ENCODE measurements around the gene SH3BP2. TPM values are rescaled to one million over a fixed set of nuclear protein-coding genes. Genes with fewer than 3 reads are reported as not detected.

The SH3BP2 gene
- total and polyA plus RNA-seq, 10 of the 15 experiments (the other 5 are each of a cell fraction or from before 2014, with no cell fraction given), result 1.1 to 61.8 (median 23.9) TPM

GRCh38 chr4:2746891-2747695 lies 45.8 kb upstream of the SH3BP2 start:
- peak; percentile 4 for ATAC-seq
- Histone ChIP-seq H3K9ac (ENCODE audit: control insufficient read depth, insufficient read depth, low read length) (peak overlapping the region; percentile 67), H3K4me1 (ENCODE audit: control insufficient read depth, insufficient read depth, low read length) (peaks cover 47% of the 10 kb centered on the region), H3K4me3 (peak overlapping the region; percentile 22), H4K20me1 (ENCODE audit: control insufficient read depth, insufficient read depth) (no peaks in the 10 kb centered on the region; the same call in 1 of the 2 replicates), H3K27ac (ENCODE audit: control insufficient read depth, insufficient read depth) (peak overlapping the region; percentile 98), H3K4me2 (ENCODE audit: control insufficient read depth, insufficient read depth) (peak overlapping the region; percentile 88), H3K79me2 (ENCODE audit: control insufficient read depth, insufficient read depth, low read length) (peaks cover 33% of the 10 kb centered on the region), H3K9me3 (replicated peaks; ENCODE audit: control insufficient read depth, insufficient read depth, low read length) (no peaks in the 10 kb centered on the region; the same call in 2 of the 3 replicates), H3K27me3 (replicated peaks in 1 of 2; ENCODE audit: control insufficient read depth in 2 of 2, insufficient read depth in 2 of 2, low read length in 1 of 2) (no peaks in the 10 kb centered on the region), H2AFZ (ENCODE audit: control insufficient read depth, low read depth, low read length) (no peak overlapping the region), H3K36me3 (ENCODE audit: control insufficient read depth in 2 of 2, insufficient read depth in 2 of 2, low read length in 1 of 2) (peaks cover 25 to 28% of the 10 kb centered on the region in 2 experiments)
- ChIA-PET CTCF (interaction anchor here (0.7 to 3.4 kb wide), 13 partner anchors 9 to 250 kb away, joined by 3 to 18 read pairs (median 4); no protein-coding TSS in a partner anchor), SMC1A (ENCODE audit: uncharacterized antibody, unreplicated experiment) (interaction anchor here (1.0 to 4.3 kb wide), 11 partner anchors 9 to 332 kb away, joined by 3 to 31 read pairs (median 3); partner anchors contain the start of gene TNIP2), POLR2A (interaction anchor here (0.8 to 2.8 kb wide), 11 partner anchors 9 to 189 kb away, joined by 3 to 18 read pairs (median 8); partner anchors contain the start of genes SH3BP2 and TNIP2), RAD21 (ENCODE audit: unreplicated experiment) (interaction anchor here (1.0 to 4.7 kb wide), 17 partner anchors 9 to 299 kb away, joined by 3 to 29 read pairs (median 5); partner anchors contain the start of genes RNF4 and TNIP2)
- no TSS peak for BruUV-seq (replicated peaks)
- no peak for DNase-seq (ENCODE audit: low read depth, low spot score)
- in situ Hi-C loops (cut with MboI) (no loop called here), intact Hi-C loops (cut with micrococcal nuclease; ENCODE audit: unreplicated experiment) (loop anchor here (1.0 to 5.0 kb wide), 5 partner anchors 35 to 190 kb away; no protein-coding TSS in a partner anchor)
- 15% methylated on average over 16 of the region's 16 CpGs for WGBS (ENCODE audit: insufficient coverage, insufficient replicate concordance, low lambda C conversion rate, missing lambda C conversion rate)
- TF ChIP-seq POLR2AphosphoS5 (IDR thresholded peaks at IDR 0.05; ENCODE audit: low read length) (0 out of 2 replicates have a peak, but pooled peaks have one; percentile 1), PAX5 (IDR thresholded peaks at IDR 0.05; ENCODE audit: borderline replicate concordance, low read depth, low read length) (0 out of 2 replicates have a peak, but pooled peaks have one; percentile 19), USF2 (IDR thresholded peaks at IDR 0.05; ENCODE audit: borderline replicate concordance, low read depth, low read length) (no peak)
- FAIRE-seq, result no peak
